CD4-positive, alpha-beta T cell treated with Interleukin-15 for 1 hour (primary cell): Measurements from ENCODE around the gene MYBBP1A.
"Not testable (repeated sequence)": the region's sequence is repeated elsewhere in the genome, so short reads cannot be mapped to it uniquely, and the experiment has no call there.

Source experiments
- DNase-seq: peaks from one replicate; pipeline ENCODE4 v3.0.0-alpha.2; 2020

MYBBP1A gene

GRCh38 chr17:4588391-4588790, 33.2 kb upstream of the MYBBP1A start:
- no peak for DNase-seq

GRCh38 chr17:4587803-4588202, 32.6 kb upstream of the MYBBP1A start:
- DNase-seq: no peak

GRCh38 chr17:4587195-4587594, 32.0 kb upstream of the MYBBP1A start:
- no peak for DNase-seq

- DNase-seq: no peak
Observed at GRCh38 chr17:4586043-4586442, 30.9 kb upstream of the MYBBP1A start.

- DNase-seq: no peak
Observed at GRCh38 chr17:4585638-4585994, 30.4 kb upstream of the MYBBP1A start.

DNA sequence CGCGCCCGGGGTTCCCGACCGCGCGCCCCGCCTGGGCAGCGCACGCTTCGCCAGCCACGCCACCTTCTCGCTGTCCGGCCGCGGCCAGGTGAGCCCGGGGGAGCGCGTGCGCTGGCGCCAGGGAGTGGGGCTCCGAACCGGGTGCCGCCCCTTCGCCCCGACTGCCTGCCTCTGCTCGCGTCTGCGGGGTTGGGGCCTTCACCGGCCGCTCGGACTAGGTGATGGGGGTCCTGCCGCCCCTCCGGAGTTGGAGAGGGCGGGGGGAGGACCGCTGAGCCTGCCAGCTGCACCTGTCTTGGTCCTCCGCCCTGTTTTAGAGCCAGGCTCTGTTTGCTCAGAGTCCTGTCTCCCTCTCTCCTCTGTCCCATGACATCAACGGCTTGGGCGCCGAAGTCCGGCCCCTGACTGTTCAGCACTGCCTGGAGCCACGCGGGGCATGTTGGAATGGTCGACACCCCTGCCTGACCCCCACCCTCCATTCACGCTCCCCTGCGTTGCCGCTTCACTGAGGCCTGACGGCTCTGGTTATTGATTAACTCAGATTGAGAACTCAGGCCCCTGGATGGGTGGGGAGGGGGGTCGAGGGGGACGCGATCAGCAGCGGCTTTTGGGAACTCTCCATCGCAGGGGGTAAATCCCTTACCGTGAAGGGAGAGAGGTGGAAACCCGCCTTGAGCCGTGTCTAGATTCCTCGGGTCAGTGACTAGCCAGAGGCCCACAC, 29.9 kb upstream of the MYBBP1A start:
- DNase-seq: no peak

GRCh38 chr17:4584101-4584916, 29.1 kb upstream of the MYBBP1A start, which contains the start of gene SMTNL2:
Gene SMTNL2 (plus strand): TSS chr17:4584529. CDS start chr17:4584606, 77 bp downstream.
- no peak for DNase-seq

DNA sequence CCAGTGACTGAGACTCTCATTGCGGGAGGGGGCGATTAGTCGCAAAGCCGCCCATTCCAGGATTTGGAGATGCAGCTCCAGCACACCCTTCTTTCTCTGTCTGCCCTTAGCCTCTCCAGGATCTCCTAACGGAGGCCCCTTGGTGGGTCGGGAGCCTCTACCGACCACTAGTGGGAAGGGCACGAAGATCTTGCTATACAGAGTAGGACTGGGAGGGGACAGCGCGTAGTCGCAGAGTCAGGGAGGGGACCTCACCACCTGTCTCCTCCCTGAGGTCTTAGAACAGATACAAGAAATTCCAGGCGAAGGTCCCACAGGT, 28.6 kb upstream of the MYBBP1A start:
- no peak for DNase-seq

GRCh38 chr17:4583206-4583605, 28.0 kb upstream of the MYBBP1A start:
- no peak for DNase-seq

GRCh38 chr17:4582691-4583090, 27.5 kb upstream of the MYBBP1A start:
- no peak for DNase-seq

- no peak for DNase-seq
Observed at GRCh38 chr17:4582101-4582501, 26.9 kb upstream of the MYBBP1A start.

GRCh38 chr17:4580291-4580690, 25.1 kb upstream of the MYBBP1A start:
- no peak for DNase-seq

DNA sequence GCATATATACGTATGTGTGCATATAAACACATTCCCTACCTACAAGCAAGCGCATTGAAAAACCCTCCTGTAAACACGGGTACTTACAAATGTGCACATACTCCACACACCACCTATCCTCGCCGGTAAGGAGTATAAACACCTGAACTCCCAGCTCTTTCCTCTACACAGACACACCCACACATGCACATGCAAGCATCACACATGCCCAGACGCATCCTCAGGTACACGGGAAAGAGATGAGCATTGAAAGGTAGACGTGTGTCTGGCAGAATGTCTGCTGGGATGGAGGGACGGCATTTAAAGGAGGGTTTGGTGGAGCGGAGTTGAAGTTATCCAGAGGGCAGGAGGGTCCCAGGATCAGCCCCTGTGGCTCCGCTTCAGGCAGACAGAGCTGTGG, 24.5 kb upstream of the MYBBP1A start:
- no peak for DNase-seq

DNA sequence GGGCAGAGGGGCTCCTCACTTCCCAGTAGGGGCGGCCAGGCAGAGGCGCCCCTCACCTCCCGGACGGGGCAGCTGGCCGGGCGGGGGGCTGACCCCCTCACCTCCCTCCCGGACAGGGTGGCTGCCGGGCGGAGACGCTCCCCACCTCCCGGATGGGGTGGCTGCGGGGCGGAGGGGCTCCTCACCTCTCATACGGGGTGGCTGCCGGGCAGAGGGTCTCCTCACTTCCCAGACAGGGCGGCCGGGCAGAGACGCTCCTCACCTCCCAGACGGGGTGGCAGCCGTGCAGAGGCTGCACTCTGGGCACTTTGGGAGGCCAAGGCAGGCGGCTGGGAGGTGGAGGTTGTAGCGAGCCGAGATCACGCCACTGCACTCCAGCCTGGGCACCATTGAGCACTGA, 23.2 kb upstream of the MYBBP1A start:
- DNase-seq: not testable (repeated sequence)

DNA sequence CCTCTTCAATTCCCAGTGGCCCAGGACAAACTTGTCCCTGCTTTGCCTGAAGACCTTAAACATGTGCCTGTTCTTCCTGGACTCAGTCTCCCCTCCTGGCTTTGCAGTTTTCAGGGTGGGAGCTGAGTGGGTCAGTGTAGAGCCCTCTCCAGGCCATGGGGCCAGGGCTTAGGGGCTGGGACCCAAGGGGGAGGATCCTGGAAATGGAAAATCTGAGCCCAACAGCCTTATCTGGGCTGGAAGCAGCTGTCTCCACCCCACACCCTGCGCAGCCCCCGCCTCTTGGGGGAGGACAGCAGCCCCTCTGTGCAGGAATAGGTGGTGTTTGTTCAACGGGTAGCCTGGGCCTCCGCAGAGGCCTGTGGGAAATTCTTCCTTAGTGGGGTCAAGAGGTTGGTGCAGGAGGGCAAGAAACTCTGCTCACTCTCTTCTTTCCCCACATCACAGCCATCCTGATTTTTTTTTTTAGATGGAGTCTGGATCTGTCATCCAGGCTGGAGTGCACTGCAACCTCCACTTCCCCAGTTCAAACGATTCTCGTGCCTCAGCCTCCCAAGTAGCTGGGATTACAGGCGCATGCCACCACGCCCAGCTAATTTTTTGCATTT, 22.3 kb upstream of the MYBBP1A start:
- no peak for DNase-seq

DNA sequence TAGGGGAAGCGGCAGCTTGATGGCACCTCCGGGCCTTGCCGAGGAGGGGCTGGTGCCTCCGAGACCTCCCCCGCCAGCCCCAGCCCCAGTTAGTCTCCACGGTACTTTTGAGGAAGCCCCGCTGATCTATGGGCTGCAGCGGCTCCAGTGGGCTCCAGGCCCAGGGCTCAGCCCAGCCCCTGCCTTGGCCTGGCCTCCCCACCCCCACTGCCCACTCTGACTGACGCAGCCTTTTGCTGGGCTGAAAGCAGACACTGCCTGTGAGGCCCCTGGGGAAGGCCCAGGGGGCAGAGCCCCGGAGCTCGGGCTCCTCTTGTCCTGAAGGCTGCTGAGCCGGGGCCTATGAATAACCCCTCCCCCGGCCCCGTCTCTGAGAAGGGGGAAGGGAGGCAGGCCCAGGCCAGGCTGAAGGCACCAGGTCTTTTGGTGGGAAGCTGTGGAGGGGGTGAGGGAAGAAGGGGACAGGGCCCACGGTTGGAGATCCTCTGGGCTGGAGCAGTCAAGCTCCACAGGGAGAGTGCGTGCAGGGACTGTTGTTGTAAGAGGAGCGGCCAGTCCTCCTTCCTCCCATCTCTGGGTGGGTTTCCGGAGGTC, 21.6 kb upstream of the MYBBP1A start:
- no peak for DNase-seq

- no peak for DNase-seq
Observed at GRCh38 chr17:4576161-4576558, 21.0 kb upstream of the MYBBP1A start.

GRCh38 chr17:4574448-4575045, 19.4 kb upstream of the MYBBP1A start:
- DNase-seq: no peak

DNA sequence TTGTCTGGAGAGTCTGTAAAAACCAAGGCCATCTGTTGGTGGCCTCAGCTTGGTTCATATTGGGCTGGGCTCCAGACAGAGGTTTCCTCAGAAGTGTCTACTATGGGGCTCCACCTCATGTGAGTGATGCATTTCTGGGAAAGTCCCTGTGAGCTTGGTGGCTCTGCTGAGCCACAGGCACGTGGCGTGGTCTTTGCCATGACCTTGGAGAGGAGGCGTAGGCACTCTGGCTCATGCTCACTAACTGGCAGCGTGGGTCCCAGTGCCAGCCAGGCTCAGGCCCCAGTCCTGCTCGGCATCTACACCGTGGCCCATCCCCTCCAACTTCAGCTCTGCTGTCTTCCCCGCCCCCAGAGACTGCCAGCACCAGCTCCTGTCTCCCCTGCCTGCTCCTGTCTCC, 18.5 kb upstream of the MYBBP1A start:
- DNase-seq: peak; percentile 37

- DNase-seq: no peak
Observed at GRCh38 chr17:4573115-4573514, 17.9 kb upstream of the MYBBP1A start.

DNA sequence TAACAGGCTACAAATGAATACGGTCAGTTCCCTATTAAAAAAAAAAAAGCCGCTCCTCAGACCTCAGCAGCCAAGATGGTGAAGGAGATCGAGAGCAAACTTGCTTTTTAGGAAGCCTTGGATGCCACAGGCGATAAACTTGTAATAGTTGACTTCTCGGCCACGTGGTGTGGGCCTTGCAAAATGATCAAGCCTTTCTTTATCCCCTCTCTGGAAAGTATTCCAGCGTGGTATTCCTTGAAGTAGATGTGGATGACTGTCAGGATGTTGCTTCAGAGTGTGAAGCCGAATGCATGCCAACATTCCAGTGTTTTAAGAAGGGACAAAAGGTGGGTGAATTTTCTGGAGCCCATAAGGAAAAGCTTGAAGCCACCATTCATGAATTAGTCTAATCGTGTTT, 16.9 kb upstream of the MYBBP1A start:
- DNase-seq: no peak

DNA sequence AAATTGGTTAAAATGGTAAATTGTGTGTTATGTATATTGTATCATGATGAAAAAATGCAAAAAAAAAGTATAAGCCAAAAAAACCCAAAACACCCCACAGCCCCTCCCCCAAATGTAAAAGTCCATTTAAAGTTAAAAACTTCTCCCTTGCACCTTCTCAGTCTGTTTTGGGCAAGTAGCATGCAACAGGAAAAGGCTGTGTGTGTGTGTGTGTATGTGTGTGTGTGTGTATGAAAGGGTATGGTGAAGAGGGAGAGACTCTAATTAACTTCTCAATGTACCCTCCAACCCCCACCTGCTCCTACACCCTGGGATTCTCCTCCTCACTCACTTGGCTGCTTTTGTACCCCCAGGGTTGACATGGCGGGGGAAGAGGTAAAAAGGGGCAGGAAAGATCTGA, 14.4 kb upstream of the MYBBP1A start:
- no peak for DNase-seq

DNA sequence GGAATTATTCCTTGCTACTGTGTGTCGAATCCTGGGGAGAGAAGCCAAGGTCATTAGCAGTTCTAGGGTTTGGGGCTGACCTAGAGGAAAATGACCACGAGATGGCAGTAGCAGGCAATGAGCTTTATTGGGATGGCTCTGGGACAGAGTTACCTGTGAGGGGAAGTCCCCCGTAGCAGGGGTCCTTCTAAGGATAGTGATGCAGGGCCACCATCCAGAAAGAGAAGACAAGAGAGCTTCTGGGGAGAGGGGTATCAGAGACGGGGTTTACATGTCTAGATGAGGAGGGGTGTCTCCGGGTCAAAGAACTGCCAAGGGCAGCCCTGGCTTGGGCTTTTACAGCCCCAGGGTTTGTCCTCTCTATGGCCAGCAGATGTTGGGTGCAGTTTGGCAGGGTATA, 11.6 kb upstream of the MYBBP1A start:
- DNase-seq: no peak
